Tibial nerve (tissue), 4 donors: ENCODE results near the gene KHNYN. TPM values are rescaled to one million over a fixed set of nuclear protein-coding genes. Genes with fewer than 3 reads are reported as not detected.
A peak's percentile ranks its signal among the peaks of the same experiment; 100 is the strongest.

Source experiments
- DNase-seq, 2 donors: peaks; one replicate each; pipeline ENCODE4 v3.0.0-alpha.2; 2019; ENCODE audit warnings: low spot score in 2 of 2
- H3K27ac ChIP-seq, 4 donors: fragments of 200-600 bp; sonication (generic) in 3 of 4; one replicate each; pipeline ENCODE4 v1.5.1; 2017 to 2019; ENCODE audit warnings: mild to moderate bottlenecking in 1 of 4
- H3K27me3 ChIP-seq, 2 donors: fragments of 200-600 bp; sonication (generic) in 1 of 2; one replicate each; pipeline versions ENCODE4 v1.5.1 to v1.6.0; 2017 to 2019
- H3K36me3 ChIP-seq, 3 donors: fragments of 200-600 bp; sonication (generic); one replicate each; pipeline ENCODE4 v1.5.1; 2018 to 2019
- H3K4me1 ChIP-seq, 4 donors: fragments of 200-600 bp; sonication (generic) in 3 of 4; one replicate each; pipeline ENCODE4 v1.5.1; 2017 to 2019
- H3K4me3 ChIP-seq, 4 donors: fragments of 200-600 bp; sonication (generic) in 3 of 4; one replicate each; pipeline ENCODE4 v1.5.1; 2017 to 2019; ENCODE audit warnings: mild to moderate bottlenecking in 1 of 4, moderate library complexity in 1 of 4
- H3K9me3 ChIP-seq, 4 donors: fragments of 200-600 bp; sonication (generic) in 3 of 4; one replicate each; pipeline ENCODE4 v1.5.1; 2017 to 2019
- CTCF ChIP-seq, 5 experiments: fragments of 200-600 bp in 3 of 5; fragments of 450-650 bp in 2 of 5; sonication (generic) in 3 of 5; IDR thresholded peaks; one replicate each; pipeline ENCODE4 v1.5.1; 2016 to 2019; ENCODE audit warnings: antibody characterized with exemption in 5 of 5, mild to moderate bottlenecking in 3 of 5, moderate library complexity in 2 of 5
- EP300 ChIP-seq, 2 donors: sonication (generic); formaldehyde crosslinking; IDR thresholded peaks; one replicate each; pipeline ENCODE4 v1.6.1; 2017; ENCODE audit warnings: antibody characterized with exemption in 2 of 2, mild to moderate bottlenecking in 1 of 2
- POLR2A ChIP-seq, 2 donors: fragments of 450-650 bp; IDR thresholded peaks; one replicate each; pipeline ENCODE4 v1.6.1; 2017; ENCODE audit warnings: antibody characterized with exemption in 2 of 2, mild to moderate bottlenecking in 2 of 2, moderate library complexity in 2 of 2
- WGBS, 2 donors: methylation state at CpG; one replicate each; pipeline ENCODE4 v1.1.5; 2018; 5-methylcytosine and 5-hydroxymethylcytosine counted together
- total RNA-seq, 4 donors: library from RNA; depleted of rRNA; stranded (reverse); fragments of >200 nt; gene quantifications; one replicate each; pipeline ENCODE4 v1.1.0, GENCODE V29; 2016

The KHNYN gene
- total RNA-seq, 4 donors from 2014 or later = 66.8 to 106 (median 84.5) TPM

- Histone ChIP-seq H3K36me3 (peaks cover 0 to 24% (median 0%) of the 10 kb centered on the region in 3 donors), H3K4me3 (no peak overlapping the region), H3K9me3 (no peaks in the 10 kb centered on the region), H3K4me1 (peaks cover 0 to 64% (median 27%) of the 10 kb centered on the region in 4 donors), H3K27ac (peak overlapping the region in 2 of 4 donors; percentile 41 to 89), H3K27me3 (no peaks in the 10 kb centered on the region)
- TF ChIP-seq EP300 (IDR thresholded peaks at IDR 0.05) (peak in 1 of 2 donors; percentile 51), POLR2A (IDR thresholded peaks at IDR 0.05) (no peak), CTCF (IDR thresholded peaks at IDR 0.05) (no peak)
- WGBS, 2 donors = 31 to 40% methylated on average over 7 of the region's 7 CpGs
- no peak for DNase-seq
Observed at GRCh38 chr14:24403294-24403998, 26.3 kb upstream of the KHNYN start.

- H3K27ac ChIP-seq = no peak overlapping the region
- DNase-seq = no peak
Observed at GRCh38 chr14:24404814-24405213, 24.9 kb upstream of the KHNYN start.

GRCh38 chr14:24406416-24406815 is 23.3 kb upstream of the KHNYN start:
- peaks cover 0 to 54% (median 0%) of the 10 kb centered on the region in 3 donors for H3K36me3 ChIP-seq
- no peak overlapping the region for H3K27ac ChIP-seq
- no peaks in the 10 kb centered on the region for H3K27me3 ChIP-seq
- WGBS, 2 donors = 85 to 88% methylated on average over 6 of the region's 6 CpGs
- peaks cover 0 to 39% (median 13%) of the 10 kb centered on the region in 4 donors for H3K4me1 ChIP-seq
- DNase-seq = no peak
- TF ChIP-seq EP300 (IDR thresholded peaks at IDR 0.05) (no peak), POLR2A (IDR thresholded peaks at IDR 0.05) (no peak), CTCF (IDR thresholded peaks at IDR 0.05) (no peak)
- H3K4me3 ChIP-seq = no peak overlapping the region
- H3K9me3 ChIP-seq = no peaks in the 10 kb centered on the region

More at GRCh38 chr14:24404814-24405213, 24.9 kb upstream of the KHNYN start:
- TF ChIP-seq EP300 (IDR thresholded peaks at IDR 0.05) (no peak), POLR2A (IDR thresholded peaks at IDR 0.05) (no peak), CTCF (IDR thresholded peaks at IDR 0.05) (no peak)
- Histone ChIP-seq H3K4me3 (no peak overlapping the region), H3K27me3 (no peaks in the 10 kb centered on the region), H3K9me3 (no peaks in the 10 kb centered on the region), H3K36me3 (peaks cover 0 to 38% (median 0%) of the 10 kb centered on the region in 3 donors), H3K4me1 (peaks cover 0 to 55% (median 22%) of the 10 kb centered on the region in 4 donors)
- 52 to 69% methylated on average over 4 of the region's 4 CpGs for WGBS, 2 donors

GRCh38 chr14:24407608-24408325 is 22.0 kb upstream of the KHNYN start:
- Histone ChIP-seq H3K27ac (no peak overlapping the region), H3K4me1 (peaks cover 0 to 29% (median 10%) of the 10 kb centered on the region in 4 donors), H3K27me3 (no peaks in the 10 kb centered on the region), H3K4me3 (no peak overlapping the region), H3K36me3 (peaks cover 0 to 66% (median 0%) of the 10 kb centered on the region in 3 donors), H3K9me3 (no peaks in the 10 kb centered on the region)
- WGBS, 2 donors = 90 to 94% methylated on average over 14 to 18 of the region's 18 CpGs
- no peak for TF ChIP-seq CTCF (IDR thresholded peaks at IDR 0.05)
- TF ChIP-seq POLR2A (IDR thresholded peaks at IDR 0.05) = no peak
- TF ChIP-seq EP300 (IDR thresholded peaks at IDR 0.05) = no peak
- no peak for DNase-seq

GRCh38 chr14:24408764-24409163 is 21.0 kb upstream of the KHNYN start:
- 37 to 48% methylated on average over 3 of the region's 3 CpGs for WGBS, 2 donors
- no peak overlapping the region for H3K27ac ChIP-seq
- H3K4me1 ChIP-seq = peaks cover 0 to 19% (median 5%) of the 10 kb centered on the region in 4 donors
- no peak overlapping the region for H3K4me3 ChIP-seq
- no peak for DNase-seq
- no peaks in the 10 kb centered on the region for H3K9me3 ChIP-seq
- peaks cover 0 to 76% (median 0%) of the 10 kb centered on the region in 3 donors for H3K36me3 ChIP-seq
- no peaks in the 10 kb centered on the region for H3K27me3 ChIP-seq
- no peak for TF ChIP-seq POLR2A (IDR thresholded peaks at IDR 0.05)
